Thoracic aorta (tissue), 2 donors: ENCODE measurements around the gene TRMU. TPM values are rescaled to one million over a fixed set of nuclear protein-coding genes. Genes with fewer than 3 reads are reported as not detected.

Source experiments
- ATAC-seq: fragments of 150-250 bp; one replicate; pipeline ENCODE4 v1.8.0; 2017; ENCODE audit warnings: low read depth; ENCODE audit not compliant: insufficient number of reproducible peaks, low FRiP score
- DNase-seq: peaks from one replicate; pipeline ENCODE4 v3.0.0-alpha.2; 2020; ENCODE audit warnings: low spot score
- H3K27ac ChIP-seq, 2 donors: fragments of 200-600 bp; sonication (generic); 1 replicate in 1 of 2; 2 replicates in 1 of 2; pipeline ENCODE4 v1.5.1; 2016; ENCODE audit warnings: mild to moderate bottlenecking in 2 of 2, moderate library complexity in 2 of 2
- H3K27me3 ChIP-seq: fragments of 200-600 bp; sonication (generic); replicated peaks from 2 replicates; pipeline ENCODE4 v1.6.0; 2016; ENCODE audit warnings: mild to moderate bottlenecking; ENCODE audit not compliant: insufficient read depth
- H3K36me3 ChIP-seq: fragments of 200-600 bp; sonication (generic); one replicate; pipeline ENCODE4 v1.5.1; 2016
- H3K4me1 ChIP-seq, 2 donors: fragments of 200-600 bp; sonication (generic); 1 replicate in 1 of 2; 2 replicates in 1 of 2; pipeline versions ENCODE4 v1.5.1 to v1.6.0; 2016; ENCODE audit warnings: low read depth in 2 of 2, mild to moderate bottlenecking in 1 of 2; ENCODE audit not compliant: control insufficient read depth in 1 of 2
- H3K4me3 ChIP-seq: fragments of 200-600 bp; sonication (generic); 2 replicates; pipeline ENCODE4 v1.5.1; 2016; ENCODE audit warnings: mild to moderate bottlenecking
- H3K9me3 ChIP-seq: fragments of 200-600 bp; sonication (generic); 2 replicates; pipeline ENCODE4 v1.5.1; 2016
- total RNA-seq, 2 donors: library from RNA; depleted of rRNA; stranded (reverse); fragments of >200 nt; gene quantifications; one replicate each; pipeline versions ENCODE4 v1.1.0 to v1.2.3, GENCODE V29; 2016
- TF ChIP-seq, protein P1 (sequence below): fragments of 200-600 bp; sonication (generic); IDR thresholded peaks from one replicate; pipeline ENCODE4 v1.5.1; 2019; ENCODE audit warnings: antibody characterized with exemption

The TRMU gene
- total RNA-seq, 2 donors from 2014 or later, result 30.2 to 45.4 TPM

- Histone ChIP-seq H3K4me1 (no peaks in the 10 kb centered on the region), H3K27ac (no peak overlapping the region), H3K27me3 (no peaks in the 10 kb centered on the region), H3K36me3 (no peaks in the 10 kb centered on the region), H3K9me3 (peaks cover 5% of the 10 kb centered on the region), H3K4me3 (no peak overlapping the region)
- DNase-seq, result no peak
- TF ChIP-seq, protein P1, sequence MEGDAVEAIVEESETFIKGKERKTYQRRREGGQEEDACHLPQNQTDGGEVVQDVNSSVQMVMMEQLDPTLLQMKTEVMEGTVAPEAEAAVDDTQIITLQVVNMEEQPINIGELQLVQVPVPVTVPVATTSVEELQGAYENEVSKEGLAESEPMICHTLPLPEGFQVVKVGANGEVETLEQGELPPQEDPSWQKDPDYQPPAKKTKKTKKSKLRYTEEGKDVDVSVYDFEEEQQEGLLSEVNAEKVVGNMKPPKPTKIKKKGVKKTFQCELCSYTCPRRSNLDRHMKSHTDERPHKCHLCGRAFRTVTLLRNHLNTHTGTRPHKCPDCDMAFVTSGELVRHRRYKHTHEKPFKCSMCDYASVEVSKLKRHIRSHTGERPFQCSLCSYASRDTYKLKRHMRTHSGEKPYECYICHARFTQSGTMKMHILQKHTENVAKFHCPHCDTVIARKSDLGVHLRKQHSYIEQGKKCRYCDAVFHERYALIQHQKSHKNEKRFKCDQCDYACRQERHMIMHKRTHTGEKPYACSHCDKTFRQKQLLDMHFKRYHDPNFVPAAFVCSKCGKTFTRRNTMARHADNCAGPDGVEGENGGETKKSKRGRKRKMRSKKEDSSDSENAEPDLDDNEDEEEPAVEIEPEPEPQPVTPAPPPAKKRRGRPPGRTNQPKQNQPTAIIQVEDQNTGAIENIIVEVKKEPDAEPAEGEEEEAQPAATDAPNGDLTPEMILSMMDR, result no peak
- no peak for ATAC-seq
These were observed 43.8 kb downstream of the TRMU start for GRCh38 chr22:46379066-46379930.

DNA sequence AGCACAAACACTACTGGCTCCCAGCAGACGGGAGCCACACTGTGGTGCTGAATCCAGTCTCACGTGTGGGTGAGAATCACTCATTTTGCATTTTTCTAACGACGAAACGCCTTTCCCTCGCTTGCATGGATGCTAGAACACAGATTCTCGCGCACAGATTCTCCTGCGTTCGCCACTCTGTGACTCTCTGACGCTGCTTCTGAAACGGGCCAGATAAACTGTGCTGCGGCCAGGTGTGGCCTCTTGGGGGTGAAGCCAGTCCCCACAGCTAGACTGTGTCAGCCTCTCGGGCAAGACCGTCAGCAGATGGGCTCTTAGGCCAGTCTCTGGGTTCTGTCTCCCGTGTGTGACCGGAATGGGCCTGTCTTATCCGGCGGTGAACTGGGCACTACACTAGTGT, 44.6 kb downstream of the TRMU start:
- ATAC-seq (no peak), DNase-seq (no peak)
- H3K4me1 ChIP-seq, result no peaks in the 10 kb centered on the region
- H3K27me3 ChIP-seq, result no peaks in the 10 kb centered on the region
- H3K9me3 ChIP-seq, result peaks cover 5% of the 10 kb centered on the region
- no peak overlapping the region for H3K4me3 ChIP-seq
- TF ChIP-seq, protein P1, result no peak
- no peak overlapping the region for H3K27ac ChIP-seq
- no peaks in the 10 kb centered on the region for H3K36me3 ChIP-seq

DNA sequence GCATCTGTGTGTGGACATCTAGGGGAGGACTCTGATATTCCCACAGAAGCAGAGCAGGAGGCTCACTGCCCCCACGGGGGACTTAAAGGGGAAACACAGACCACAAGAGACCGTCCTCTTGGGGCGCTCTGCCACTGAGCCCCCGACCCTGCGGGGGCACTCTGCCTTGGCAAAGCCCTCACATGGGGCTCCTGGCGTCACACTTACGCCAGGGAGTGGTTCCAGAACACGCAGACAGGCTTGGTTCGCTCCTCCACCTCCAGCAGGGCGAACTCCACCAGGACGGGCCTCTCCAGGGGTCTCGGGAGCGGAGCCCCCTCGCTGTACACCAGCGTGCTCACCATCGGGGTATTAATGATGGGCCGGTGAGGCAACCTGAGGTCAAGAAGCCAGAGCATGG, 45.1 kb downstream of the TRMU start:
- Histone ChIP-seq H3K4me3 (no peak overlapping the region), H3K4me1 (no peaks in the 10 kb centered on the region), H3K27ac (no peak overlapping the region), H3K36me3 (no peaks in the 10 kb centered on the region), H3K27me3 (no peaks in the 10 kb centered on the region), H3K9me3 (peaks cover 4% of the 10 kb centered on the region)
- ATAC-seq, result no peak
- TF ChIP-seq, protein P1, result no peak
- DNase-seq, result no peak

DNA sequence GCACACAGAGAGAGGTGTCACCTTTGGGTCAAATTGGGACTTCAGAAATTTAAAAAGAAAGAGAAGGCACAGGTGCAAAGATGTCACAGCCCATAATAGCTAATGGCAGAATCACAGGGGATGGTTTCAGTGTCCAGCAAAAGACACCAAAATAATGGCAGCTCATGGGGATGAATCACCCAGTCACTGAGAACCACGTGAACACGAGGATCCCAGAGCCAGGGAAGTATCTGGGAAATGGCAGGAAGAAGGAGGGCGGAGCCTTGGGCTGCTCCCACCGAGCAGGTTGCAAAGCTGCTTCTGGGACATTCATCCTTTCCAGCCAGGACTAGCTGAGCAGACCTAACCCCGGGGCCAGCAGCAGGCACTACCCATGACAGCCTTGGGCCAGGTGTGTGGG, 45.6 kb downstream of the TRMU start:
- no peak for DNase-seq

GRCh38 chr22:46381731-46382130, 46.2 kb downstream of the TRMU start:
- Histone ChIP-seq H3K27ac (no peak overlapping the region), H3K27me3 (no peaks in the 10 kb centered on the region), H3K9me3 (no peaks in the 10 kb centered on the region), H3K4me3 (no peak overlapping the region), H3K4me1 (no peaks in the 10 kb centered on the region), H3K36me3 (no peaks in the 10 kb centered on the region)
- no peak for ATAC-seq
- TF ChIP-seq, protein P1, result no peak
- no peak for DNase-seq

More for the DNA sequence above, 45.6 kb downstream of the TRMU start:
- Histone ChIP-seq H3K27ac (no peak overlapping the region), H3K4me1 (no peaks in the 10 kb centered on the region), H3K36me3 (no peaks in the 10 kb centered on the region), H3K9me3 (no peaks in the 10 kb centered on the region), H3K4me3 (no peak overlapping the region), H3K27me3 (no peaks in the 10 kb centered on the region)
- ATAC-seq, result no peak
- TF ChIP-seq, protein P1, result no peak
